Stimulated activated CD4-positive, alpha-beta T cell treated with anti-CD3 and anti-CD28 coated beads, Interleukin-1b, Interleukin-23, amount 100 ng/mL, for 48 hours (primary cell): ENCODE data around the gene RANBP6.
"Not testable (repeated sequence)": the region's sequence is repeated elsewhere in the genome, so short reads cannot be mapped to it uniquely, and the experiment has no call there.

Experiments used
- DNase-seq: peaks from one replicate; pipeline ENCODE4 v3.0.0-alpha.2; 2020

The RANBP6 gene

DNA sequence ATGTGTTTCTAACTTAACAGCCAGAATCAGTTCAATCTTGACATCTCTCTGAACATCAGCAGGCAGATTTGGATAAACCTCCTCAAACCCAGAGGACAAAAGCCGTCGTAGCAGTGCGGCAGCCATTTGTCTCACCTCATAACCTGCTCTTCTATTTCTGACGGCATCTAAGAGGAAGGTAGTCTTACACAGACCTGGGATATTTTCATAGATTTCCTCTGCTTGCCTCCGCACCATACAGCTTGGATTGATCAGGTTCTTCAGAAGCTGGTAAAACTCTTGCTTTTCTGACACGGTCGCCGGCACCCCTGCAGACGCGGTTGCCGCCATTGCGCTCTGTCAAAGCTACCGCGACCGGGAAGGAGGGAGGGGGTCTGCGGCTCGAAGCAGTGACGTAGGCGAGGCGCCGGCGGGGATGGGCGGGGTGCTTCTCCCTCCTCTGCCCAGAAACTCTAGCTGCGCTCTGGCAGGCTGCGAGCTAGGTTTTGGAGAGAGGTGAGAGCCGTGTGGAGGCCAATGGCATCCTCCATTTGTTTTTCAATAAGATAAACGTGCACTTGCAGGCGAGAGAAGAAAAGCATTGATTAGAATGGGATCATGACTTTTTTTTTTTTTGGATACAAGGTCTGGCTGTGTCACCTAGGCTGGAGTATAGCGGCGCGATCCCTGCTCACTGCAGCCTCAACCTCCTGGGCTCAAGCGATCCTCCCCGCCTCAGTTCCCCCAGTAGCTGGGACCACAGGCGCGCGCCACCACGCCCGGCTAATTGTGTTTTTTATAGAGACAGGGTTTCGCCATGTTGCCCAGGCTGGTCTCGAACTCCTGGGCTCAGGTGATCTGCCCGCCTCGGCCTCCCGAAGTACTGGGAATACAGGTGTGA, at the start of gene RANBP6:
RANBP6 (minus strand) TSS at position 347 of the 880 bp plus-strand sequence; CDS start at position 330, 17 bp downstream.
- DNase-seq = peak; percentile 91

- not testable (repeated sequence) for DNase-seq
These were observed 47.7 kb upstream of the RANBP6 start for GRCh38 chr9:6063146-6063545.

DNA sequence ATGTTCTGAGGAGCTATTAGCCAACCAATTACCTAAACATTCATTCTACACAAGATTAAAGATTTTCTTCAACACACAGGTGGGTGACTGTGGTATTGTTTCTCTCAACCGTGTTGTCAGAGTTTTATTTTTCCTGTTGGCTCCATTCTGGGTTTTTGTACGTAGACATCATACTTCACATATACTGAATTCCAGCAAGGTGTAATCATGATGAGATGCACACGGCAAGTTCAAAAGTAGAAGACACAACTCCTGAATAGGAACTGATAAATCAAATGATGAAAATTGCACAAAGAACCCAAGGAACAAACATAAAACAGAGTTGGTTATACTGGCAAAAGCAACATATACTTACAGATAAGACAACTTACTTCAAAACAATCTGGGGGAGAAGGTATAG, 40.2 kb upstream of the RANBP6 start:
- DNase-seq = no peak

GRCh38 chr9:6055216-6055615, 39.8 kb upstream of the RANBP6 start:
- peak; percentile 9 for DNase-seq

GRCh38 chr9:6054280-6055099, 39.1 kb upstream of the RANBP6 start:
- peak; percentile 59 for DNase-seq

DNA sequence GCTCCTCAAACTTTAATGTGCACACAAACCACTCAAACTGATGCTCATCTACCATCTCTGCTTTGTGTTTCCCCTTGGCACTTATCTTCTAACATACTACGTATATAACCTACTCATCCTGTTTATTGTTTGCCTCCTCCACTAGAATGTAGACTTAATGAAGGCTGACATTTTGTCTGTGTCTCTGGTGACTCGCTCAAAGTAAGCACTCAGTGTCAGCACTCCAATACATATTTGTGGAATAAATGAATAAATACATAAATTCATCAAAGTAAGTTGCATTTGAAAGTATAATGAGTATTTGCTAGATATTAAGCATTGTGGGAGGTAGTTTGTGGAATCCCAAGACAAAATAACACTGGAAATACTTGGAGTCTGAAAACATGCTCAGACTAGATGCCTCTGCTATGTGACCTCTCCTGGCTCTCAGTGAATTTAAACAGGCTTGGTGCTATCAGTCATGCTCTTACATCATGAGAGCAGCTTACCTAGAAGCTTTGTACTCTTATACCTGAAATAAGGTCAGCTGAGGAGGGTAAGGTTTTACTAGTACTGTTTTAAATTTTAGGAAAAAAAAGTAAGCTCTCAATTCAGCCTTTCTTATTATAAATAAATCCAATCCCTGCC, 37.0 kb upstream of the RANBP6 start:
- DNase-seq = no peak

GRCh38 chr9:6051511-6051950, 36.1 kb upstream of the RANBP6 start:
- DNase-seq = no peak

DNA sequence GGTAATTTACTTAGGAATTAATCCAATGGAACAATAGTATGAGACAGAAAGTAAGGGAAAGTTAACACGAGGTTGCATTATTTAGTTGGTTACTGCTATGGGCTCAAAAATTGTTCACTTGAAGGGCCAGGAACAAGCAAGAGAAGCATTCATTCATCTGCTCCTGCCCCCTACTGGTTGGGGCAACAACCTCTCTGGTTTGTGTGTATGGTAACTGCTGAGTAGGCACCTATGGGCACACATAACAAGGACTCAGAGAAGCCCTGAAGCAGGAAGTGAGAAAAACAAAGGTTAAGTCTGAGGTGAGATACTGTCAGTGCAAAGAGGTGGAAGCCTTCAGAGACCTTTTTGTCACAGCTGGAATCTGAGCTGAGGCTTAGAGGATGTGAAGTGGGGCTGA, 34.4 kb upstream of the RANBP6 start:
- peak; percentile 54 for DNase-seq

DNA sequence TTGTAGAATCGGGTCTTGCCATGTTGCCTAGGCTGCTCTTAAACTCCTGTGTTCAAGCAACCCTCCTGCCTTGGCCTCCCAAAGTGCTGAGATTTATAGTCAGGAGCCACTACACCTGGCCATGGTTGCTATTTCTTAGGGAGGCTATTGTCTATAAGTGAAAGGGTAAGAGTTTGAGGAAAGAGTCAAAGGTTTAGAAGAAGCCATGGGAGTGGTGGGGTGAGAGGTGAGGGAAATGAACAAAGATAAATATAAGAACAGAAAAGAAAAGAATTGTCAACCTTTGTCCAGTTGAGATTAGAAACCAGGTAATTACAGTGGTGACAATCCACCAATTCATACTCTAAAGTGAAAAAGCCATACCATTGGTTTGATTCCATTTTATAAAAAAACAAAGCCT, 32.6 kb upstream of the RANBP6 start:
- DNase-seq = no peak

GRCh38 chr9:6047020-6047419, 31.6 kb upstream of the RANBP6 start:
- no peak for DNase-seq

GRCh38 chr9:6045364-6045763, 29.9 kb upstream of the RANBP6 start:
- no peak for DNase-seq

- no peak for DNase-seq
These were observed 24.7 kb upstream of the RANBP6 start for GRCh38 chr9:6040077-6040476.

- DNase-seq = no peak
These were observed 21.0 kb upstream of the RANBP6 start for GRCh38 chr9:6036391-6036790.

GRCh38 chr9:6034954-6035353, 19.5 kb upstream of the RANBP6 start:
- peak; percentile 12 for DNase-seq

- DNase-seq = no peak
These were observed 14.3 kb upstream of the RANBP6 start for GRCh38 chr9:6029604-6030274.

DNA sequence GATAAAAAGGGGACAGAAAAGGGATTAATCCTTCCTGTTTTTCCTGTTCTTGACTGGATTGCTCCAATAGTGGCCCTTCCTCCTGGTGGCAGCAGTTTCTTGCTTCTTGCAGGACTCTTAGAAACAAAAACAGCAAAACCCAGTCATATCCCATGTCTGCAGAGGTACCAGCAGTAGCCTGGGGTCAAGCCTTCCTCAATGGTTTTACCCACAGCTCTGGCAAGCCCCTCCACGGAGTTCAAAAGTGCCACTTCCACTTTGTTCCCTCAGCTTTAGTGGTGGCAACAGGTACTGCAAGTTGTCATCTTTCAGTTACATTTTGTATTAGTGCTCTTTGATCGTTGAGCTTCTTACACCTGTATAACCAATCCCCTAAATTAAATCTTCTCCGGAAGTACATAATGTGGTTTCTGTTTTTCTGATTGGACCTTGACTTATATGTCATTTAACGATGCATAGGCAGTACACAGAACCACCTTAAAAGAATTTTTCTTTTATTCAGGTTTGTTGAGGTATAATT, 8.7 kb upstream of the RANBP6 start:
- no peak for DNase-seq

DNA sequence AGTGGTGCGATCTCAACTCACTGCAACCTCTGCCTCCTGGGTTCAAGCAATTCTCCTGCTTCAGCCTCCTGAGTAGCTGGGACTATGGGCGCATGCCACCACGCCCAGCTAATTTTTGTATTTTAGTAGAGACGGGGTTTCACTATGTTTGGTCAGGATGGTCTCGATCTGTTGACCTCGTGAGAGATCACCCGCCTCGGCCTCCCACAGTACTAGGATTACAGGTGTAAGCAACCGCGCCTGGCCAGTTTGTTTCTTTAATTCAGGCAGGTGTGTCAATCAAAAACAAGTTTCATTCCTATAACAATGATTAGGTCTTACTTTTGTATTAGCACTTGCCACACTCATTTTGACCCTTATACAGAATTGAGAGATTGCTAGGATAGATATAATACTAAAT, 1.6 kb upstream of the RANBP6 start:
- DNase-seq = not testable (repeated sequence)

DNA sequence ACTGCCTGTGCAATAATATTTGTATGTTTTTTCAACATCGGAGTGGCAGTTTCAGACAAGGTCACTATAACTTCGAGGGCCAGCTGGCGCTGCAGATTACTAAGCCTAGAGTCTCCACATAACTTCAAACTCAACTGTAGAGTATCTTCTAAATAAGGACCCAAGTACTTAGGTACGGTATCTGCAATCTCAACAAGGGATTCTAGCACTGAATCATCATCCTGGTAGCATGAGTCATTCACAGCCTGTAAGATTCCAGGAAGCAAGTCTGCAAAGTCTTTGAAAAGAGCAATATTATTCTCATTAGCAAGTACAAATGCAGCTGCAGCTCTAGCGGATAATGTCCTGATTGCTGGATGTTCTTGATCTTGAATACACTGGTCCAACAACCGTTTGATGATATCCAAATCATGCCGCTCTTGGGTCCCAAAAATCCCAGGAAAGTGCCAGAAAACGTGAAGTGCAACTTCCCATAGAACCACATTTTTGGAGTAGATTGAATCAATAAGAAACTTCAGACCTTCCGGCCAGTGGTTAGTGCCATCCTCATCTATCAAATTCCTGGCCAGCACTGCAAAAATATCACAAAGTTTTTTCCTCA, 654 bp downstream of the RANBP6 start:
- no peak for DNase-seq

GRCh38 chr9:6008169-6008979, 7.0 kb downstream of the RANBP6 start:
- peak; percentile 95 for DNase-seq

DNA sequence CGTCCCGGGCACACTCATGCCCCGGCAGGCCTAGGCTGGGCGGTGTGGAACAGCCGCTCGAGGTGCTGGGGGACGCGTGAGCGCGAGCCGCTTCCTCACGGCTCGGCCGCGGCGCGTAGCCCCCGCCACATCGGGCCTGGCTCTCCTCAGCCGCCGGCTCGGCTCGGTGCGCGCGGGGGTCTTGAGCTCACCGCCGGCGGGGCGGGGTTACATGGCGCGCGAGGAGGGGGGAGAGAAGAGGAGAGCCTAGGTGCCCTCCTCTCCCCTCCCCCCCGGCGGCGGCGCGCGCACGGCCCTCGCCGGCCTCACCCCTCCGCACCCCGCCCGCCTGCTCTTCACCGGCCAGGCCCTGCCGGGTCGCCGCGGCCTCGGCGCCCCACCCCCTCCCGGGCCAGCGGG, 7.7 kb downstream of the RANBP6 start:
- peak; percentile 74 for DNase-seq
